GM18502 (cell line): ENCODE results near the gene ZNF618.
"Not testable (repeated sequence)": the region's sequence is repeated elsewhere in the genome, so short reads cannot be mapped to it uniquely, and the experiment has no call there.

ENCODE experiments used
- ATAC-seq: cut with Tn5 transposase; IDR thresholded peaks from one replicate; pipeline ENCODE4 v1.9.1; 2021; ENCODE audit warnings: mild to moderate bottlenecking; ENCODE audit not compliant: unreplicated experiment, poor library complexity

The ZNF618 gene

GRCh38 chr9:114031948-114032840 is 156.1 kb downstream of the ZNF618 start:
- ATAC-seq = no peak

GRCh38 chr9:114033397-114034103 is 157.4 kb downstream of the ZNF618 start:
- ATAC-seq = no peak

GRCh38 chr9:114034196-114034595 is 158.1 kb downstream of the ZNF618 start:
- no peak for ATAC-seq

- no peak for ATAC-seq
These were observed 158.6 kb downstream of the ZNF618 start for GRCh38 chr9:114034661-114035062.

GRCh38 chr9:114035221-114035844 is 159.2 kb downstream of the ZNF618 start:
- no peak for ATAC-seq

GRCh38 chr9:114035845-114036801 is 160.0 kb downstream of the ZNF618 start:
- ATAC-seq = no peak

GRCh38 chr9:114037249-114037648 is 161.1 kb downstream of the ZNF618 start:
- ATAC-seq = no peak

- no peak for ATAC-seq
These were observed 162.0 kb downstream of the ZNF618 start for GRCh38 chr9:114037961-114038723.

- ATAC-seq = no peak
These were observed 162.7 kb downstream of the ZNF618 start for GRCh38 chr9:114038724-114039313.

- no peak for ATAC-seq
These were observed 163.4 kb downstream of the ZNF618 start for GRCh38 chr9:114039484-114039883.

- not testable (repeated sequence) for ATAC-seq
These were observed 167.6 kb downstream of the ZNF618 start for GRCh38 chr9:114043660-114044059.

- ATAC-seq = no peak
These were observed 170.2 kb downstream of the ZNF618 start for GRCh38 chr9:114046237-114046755.

GRCh38 chr9:114046875-114047274 is 170.8 kb downstream of the ZNF618 start:
- no peak for ATAC-seq

- ATAC-seq = no peak
These were observed 171.6 kb downstream of the ZNF618 start for GRCh38 chr9:114047717-114048116.

GRCh38 chr9:114048533-114049415 is 172.7 kb downstream of the ZNF618 start:
- ATAC-seq = no peak

GRCh38 chr9:114049441-114050225 is 173.5 kb downstream of the ZNF618 start:
- ATAC-seq = no peak

- no peak for ATAC-seq
These were observed 174.1 kb downstream of the ZNF618 start for GRCh38 chr9:114050226-114050568.
